EL (cell line): ENCODE results near the gene SAXO1.
"Not testable (repeated sequence)": the region's sequence is repeated elsewhere in the genome, so short reads cannot be mapped to it uniquely, and the experiment has no call there.

ENCODE experiments used
- DNase-seq: peaks from one replicate; pipeline ENCODE4 v3.0.0-alpha.2; 2016

The SAXO1 gene

DNA sequence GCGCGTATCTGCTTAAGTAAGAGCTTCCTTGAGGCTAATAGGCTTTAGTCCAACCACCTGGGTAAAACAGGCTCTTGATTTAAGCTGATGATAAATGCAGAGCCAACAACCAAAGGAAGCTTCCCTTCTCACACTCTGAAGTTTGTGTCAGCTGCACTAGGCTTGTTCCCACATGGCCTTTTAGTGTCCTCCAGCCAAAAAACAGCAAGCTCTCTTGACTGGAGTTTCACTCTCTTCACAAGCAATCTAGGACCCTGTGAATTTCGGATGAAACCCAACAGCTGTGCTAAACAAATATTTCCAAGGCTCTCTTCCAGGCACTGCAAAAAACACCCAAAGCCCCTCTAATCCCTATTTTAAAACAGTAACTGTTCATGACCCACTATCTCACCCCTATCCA, 63.9 kb downstream of the SAXO1 start:
- no peak for DNase-seq

DNA sequence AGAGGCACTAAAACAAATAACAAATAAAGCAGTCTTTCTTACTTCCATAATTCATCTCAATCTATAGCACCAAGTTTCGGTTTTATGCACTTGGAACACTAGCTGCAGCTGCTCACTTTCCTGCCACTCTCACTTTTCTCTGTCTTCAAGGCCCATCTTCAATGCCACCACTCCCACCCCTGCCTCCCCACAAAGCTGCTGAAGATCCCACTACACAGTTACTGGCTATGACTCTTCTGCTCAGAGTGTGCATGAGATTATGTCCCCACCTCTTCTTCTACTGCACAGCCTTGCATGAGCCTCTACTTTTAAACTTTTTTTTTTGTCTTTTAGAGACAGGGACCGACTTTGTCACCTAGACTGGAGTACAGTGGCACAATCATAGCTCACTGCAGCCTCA, 77.4 kb downstream of the SAXO1 start:
- DNase-seq: no peak

DNA sequence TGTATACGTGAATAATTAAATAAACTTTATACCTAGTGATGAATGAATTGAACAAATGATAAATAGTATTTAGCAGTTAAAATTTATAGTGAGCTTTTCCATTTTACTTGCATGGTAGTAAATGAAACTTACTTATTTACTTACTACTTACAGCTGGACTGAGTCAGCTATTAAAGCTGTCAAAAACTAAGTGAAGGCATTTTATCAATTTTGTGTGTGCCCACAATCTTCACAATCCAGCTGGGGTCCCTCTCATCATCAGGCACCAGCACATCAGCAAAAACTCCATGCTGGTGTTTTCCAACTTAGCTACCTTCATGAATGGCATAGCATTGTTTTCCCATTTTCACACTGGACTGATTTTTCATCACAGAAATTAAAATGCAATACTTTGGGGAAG, 81.1 kb downstream of the SAXO1 start:
- DNase-seq: no peak

DNA sequence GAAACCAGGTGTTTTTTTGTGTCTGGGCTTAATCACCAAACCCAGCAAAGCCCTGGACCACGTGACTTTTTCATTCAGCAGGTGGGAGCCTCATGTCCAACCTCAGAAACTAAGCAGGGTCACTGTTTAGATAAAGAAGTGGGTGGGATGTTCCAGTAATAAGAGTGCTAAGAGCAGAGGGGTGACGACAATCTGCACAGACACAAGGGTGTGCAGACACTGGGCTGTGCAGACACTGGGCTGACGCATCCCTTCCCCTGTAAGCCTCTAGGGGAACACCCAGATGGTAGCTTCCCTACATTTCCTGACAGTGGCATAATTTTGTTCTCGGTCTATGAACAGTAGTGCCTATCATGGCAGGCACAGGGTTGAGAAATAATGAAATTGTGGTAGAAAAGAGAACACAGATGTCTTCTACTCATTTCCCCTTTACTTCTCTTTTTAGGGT, 85.1 kb downstream of the SAXO1 start:
- no peak for DNase-seq

DNA sequence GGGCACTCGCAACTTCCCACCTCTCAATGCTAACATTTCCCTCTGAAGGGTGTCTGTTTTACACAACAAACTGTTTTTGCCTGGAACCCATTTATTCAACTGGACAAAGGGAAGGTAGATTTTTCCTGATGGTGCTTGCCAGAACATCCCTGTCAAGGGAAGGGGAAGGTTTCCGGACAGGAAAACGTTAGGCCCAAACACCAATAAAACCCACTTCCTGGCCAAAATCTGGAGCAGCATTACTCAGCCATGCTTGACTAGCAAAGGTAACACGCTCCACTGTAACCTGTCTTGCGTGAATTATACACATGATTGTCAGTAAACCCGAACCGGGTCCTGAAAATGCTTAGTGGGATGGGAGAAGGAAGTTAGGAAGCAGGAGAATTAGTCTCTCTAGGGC, 90.2 kb downstream of the SAXO1 start:
- no peak for DNase-seq

DNA sequence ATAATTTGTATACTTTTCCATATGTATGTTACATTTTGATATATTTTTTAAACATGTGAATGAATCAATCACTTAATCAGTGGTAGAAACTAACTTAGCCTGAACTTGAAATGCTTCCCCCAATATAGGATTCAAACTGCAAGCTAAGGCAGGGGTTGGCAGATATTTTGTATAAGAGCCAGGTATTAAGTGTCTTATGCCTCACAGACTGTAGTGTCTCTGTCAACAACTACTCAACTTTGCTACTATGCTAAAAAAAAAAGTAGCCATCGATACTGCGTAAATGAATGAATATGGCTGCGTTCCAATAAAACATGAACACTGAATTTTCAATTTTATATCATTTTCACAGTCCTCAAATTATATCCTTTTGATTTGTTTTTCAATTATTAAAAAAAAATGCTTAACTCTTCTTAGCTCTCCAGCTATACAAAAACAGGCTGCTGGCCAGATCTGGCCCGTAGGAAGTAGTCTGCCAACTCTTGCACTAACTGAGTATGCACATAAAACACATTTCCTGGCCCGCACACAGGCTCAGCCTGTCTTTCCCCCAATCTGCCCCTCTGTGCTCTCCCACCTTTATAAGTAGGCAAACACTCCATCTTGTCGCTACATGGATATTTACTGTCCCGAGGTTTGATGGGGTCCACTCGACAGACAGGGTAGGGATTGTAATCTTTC, 91.8 kb downstream of the SAXO1 start:
- no peak for DNase-seq

DNA sequence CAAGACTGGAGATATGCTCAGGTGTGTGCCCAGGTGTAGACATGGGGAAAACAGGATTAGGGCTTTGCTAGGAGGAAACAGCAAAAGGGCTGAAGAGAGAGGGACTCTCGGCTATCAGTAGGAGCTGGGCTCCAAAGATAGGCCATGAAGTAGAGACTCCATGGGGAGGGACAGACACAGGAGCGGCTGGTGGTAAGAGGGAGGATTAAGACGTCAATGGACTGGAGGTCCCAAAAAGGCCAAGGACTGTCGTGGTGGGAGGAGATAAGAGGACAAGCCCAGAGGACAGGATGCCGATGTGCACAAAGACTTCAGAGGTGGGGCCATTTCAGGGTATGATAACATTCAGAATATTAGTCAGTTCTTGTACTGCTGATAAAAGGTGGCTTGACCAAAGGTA, 93.1 kb downstream of the SAXO1 start:
- DNase-seq: no peak

DNA sequence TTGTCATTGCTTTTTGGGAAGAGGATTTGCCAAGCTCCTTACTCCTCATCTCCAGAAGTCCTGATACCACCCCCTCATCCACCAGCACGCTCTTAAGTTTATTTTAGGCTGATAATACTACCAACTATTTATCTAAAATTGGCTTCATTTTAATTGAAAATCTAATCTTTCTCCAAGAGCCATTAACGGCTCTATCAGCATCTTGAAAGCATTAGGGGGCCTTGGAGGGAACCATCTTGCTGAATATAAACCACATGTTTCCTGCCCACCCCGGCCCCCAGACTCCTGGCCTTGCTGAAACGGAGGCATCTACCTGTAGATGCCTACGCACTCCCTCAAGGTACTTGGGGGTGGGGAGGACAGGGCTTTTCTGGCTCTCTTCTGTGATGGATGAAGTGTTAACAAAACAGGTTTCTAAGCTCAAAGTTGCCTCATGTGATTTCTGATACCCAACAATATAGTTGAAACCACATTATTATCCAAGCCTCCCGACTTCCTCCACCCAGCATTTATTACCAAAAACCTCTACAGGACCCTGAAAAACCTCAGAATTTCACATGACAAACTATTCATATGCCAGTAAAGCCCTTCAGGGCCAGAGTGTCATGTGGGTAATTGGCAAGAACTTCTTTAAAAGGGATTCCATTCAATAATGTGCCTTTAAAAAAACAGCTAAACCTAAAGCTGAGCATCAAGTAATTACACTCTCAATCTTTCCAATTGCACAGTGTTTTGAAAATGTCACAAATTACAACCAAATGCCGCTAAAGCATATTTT, 96.7 kb downstream of the SAXO1 start:
- no peak for DNase-seq

DNA sequence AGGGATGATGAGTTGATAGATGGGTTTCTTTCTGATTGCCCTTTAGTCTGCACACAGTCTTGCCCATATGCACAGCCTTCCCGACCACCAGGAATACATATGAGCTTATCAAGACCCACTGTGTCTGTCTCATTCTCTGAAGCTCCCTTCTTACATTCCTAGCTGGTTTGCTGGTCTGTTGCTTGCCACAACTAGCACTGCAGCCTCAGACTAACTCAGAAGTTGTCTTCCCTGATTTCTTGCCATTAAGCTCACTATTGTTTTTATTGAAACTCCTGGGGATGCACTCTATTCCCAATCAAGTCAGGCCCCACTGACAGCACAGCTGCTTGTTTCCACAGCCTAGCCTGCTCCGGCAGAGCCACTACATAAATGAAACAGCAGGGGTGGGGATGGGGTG, 97.5 kb downstream of the SAXO1 start:
- DNase-seq: no peak

DNA sequence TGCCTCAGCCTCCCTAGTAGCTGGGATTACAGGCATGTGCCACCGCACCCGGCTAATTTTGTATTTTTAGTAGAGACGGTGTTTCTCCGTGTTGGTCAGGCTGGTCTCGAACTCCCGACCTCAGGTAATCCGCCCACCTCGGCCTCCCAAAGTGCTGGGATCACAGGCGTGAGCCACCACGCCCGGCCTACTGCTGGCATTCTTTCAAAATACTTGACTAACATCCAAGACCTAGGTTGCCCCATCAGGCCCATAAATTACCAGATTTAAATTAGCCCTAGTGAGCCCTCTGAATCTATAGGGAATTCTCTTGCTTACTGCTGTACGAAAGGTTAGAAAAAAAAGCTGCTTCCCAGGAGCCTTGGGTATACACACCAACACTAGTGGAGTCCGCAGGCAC, 102.4 kb downstream of the SAXO1 start:
- DNase-seq: not testable (repeated sequence)

DNA sequence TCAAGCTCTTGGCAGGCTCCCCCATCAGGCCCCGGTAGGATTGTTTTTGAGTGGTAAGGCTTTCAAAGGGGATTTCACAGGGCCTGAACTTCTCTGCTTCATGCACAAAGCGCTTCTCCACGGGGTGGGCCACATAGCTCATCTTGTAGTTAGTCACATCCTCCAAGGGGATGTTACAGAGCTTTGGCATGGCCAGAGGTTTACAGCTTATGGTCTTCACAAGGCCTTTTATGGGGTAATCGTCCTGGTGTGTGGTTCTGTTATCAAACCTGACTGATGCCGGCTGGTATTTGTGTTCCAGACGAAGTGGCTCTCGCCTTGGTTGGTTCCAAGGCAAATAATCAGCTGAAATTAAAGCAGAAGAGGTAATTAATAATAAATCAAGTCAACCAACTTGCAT, 104.3 kb downstream of the SAXO1 start:
- DNase-seq: peak; percentile 22

DNA sequence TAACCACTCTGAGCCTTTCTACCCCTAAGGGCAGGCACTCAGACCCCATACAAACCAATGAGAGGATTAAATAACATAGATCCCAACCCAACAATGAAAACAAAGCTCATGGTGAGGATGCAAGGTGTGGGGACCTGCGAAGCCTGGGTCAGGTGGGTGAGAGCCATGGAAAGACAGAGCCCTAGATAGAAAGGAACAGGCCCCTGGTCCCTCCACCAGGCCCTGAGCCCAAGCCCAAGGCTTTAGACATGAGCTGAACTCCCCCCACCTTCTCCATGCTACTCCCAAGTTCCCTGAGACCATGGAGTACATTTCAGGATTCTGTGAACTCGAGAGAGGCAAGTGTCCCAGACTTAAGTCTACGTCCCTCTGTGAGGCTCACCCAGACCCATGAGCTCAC, 106.5 kb downstream of the SAXO1 start:
- no peak for DNase-seq

DNA sequence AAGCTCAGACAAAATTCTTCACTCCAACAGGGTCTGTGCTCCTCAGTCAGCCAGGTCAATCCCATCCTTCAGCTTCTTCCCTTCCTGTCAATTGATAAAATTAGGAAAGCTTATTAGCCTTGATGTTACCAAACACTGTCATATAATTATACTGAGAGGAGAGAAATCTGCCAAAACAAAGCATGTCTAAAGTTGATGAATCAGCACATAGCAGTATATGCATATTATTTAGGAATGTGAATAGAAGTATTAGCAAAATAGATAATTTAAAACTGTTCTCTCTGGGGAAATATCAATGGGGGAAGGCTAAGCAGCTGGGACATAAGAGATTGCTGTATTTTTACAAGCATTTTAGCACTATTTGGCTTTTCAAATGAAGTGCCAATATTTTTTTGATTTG, 107.1 kb downstream of the SAXO1 start:
- DNase-seq: no peak

DNA sequence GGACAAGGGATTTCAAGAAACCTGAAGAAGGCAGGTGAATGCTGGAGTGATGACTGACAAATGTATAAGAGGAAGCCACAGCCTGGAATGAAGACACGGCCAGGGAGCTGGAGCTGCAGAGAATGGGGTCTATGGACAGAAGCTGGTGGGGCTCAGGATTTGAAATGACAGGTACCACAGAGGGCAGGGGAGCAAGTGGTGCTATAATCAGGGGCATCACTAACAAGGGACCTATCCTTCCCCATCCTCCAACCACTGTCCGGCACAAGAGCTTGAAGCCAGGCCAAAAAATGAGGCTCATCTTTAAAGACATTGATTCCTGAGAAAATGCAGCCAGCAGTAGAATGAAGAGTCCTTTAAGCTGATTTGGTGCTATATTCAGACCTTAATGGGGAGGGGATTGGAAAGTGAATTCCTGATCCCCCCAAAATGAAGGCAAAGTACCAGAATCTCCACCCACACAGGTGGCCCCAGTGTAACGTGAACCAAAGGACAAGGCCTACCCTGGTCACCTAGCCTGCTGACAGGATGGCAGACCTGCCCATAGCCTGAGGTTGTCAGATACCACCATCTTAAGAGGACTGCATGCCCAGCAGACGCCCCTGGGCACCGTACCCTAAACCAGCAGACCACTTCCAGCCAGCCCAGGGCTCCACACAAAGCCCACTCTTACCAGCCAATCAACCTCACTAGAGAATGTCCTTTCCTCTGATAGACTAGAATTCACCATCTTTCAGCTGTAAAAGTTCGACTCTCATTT, 109.2 kb downstream of the SAXO1 start:
- no peak for DNase-seq

DNA sequence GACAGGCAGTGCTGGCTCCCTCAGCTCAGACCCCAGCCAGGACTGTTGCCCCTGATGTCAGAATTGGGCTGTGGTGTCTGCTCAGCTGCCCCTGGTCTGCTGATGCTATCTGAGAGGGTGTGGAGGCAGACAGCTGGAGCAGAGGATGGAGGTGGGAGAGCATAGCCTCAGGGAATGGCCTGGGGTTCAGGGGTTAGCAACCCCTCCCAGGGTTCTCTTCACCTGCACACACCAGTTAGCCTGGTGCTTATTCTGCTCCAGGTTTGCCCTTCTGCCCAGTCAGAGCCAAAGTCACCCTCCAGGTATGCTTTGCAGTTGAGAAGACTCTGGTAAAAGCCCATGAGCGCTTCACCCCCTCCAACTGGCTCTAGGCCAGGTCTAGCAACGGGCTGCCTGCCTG, 109.8 kb downstream of the SAXO1 start:
- no peak for DNase-seq

DNA sequence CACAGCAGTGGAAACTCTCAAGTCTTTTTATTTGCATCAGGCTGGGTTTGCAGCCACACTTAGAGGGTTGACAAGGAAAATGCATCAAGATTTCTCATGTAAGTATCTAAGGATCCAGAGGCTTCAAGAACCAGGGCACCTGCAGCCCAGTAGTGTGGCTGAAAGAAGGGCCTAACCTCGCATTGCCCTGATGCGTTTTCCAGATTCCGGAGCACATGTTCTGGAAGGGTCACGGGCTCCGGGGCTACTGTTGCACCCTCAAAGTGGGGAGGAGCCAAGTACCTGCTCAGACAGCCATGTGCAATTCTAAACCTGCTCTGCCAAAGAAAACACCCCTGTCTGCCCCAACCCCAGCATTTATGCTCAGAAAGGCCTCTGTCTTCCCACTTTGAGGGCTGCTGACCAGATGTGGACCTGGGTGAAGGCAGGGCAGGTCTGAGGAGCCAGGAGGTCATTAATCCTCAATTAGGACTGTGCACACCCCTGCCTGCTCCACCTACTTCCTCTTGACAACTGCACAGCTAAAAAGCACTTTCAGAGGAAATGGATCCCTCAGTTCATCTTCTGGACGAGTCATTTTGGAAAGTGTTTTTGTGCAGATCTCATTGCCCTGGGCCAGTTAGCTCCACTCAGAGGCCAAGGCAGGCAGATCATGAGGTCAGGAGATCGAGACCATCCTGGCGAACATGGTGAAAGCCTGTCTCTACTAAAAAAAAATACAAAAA, 110.7 kb downstream of the SAXO1 start:
- DNase-seq: no peak

DNA sequence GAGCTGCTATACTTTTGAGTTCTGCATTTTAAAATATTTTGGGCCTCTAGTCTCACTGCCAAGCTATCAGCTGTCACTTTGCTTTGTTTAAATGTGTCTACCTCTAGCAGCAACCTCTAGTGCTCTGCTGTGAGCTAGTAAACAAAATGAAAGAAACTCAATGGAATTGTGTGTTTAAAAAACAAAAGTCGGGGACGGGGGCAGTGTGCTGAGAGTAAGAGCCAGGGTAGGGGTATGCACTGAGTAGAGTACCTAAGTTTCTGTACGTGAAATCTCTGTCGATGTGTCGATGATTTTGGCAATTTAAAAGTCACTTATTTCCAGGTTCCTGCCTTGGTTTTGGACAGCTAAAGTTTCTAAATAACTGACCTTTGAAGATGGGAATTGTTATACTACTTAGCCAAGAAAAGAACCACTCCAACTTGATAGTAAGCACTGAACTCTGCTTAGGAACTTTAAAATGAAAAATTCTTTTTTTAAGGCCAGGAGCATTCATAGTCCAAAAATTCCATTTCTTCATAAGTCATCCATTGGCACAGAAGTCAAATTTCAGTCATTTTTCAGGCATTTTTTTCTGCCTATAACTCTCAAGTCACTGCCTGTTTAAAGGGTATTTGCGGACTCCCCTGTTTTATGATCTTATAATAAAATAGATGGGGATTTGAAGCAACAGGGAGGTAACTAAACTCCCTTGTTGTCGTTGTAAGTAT, 111.5 kb downstream of the SAXO1 start:
- DNase-seq: no peak

DNA sequence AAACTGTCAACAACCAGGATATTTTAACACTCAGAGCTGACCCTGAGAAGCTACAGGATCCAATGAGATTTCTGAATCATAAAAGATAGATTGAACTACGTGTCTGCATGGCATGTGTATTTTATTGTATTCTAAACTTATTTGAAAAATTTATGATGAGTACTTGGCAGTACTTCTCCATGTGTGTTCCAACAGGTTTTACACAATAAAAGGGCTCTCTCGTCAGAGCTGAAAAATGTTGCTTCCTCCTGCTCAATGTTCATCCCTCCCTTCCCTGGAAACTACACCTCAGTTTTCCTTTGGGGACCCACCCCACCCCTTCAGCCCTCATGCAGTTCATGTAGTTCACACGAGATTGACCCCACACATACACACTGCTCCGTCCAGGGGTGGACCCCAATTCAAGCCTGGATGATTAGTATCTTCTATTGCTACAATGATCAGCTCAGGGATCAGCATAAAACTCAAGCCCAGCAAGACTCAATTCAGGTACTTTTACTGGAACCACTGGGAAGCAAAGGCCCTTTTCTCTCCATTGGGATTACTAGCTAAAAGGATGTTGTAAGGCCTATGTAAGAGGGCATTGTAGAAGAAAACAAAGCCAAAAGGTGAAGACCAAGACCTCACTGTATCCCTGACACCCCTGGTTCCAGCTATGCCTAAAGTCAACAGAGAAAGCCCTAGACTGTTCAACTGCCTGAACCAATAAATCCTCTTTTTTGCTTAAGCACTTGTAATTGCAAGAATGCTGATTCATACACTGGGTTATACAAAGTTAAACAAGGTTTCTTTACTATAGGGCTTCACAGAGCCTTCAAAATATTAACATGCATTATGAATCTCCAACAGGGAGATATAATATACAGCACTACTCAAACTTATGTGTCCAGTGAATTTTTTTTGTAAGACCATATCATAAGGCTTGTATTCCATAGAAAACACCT, 112.6 kb downstream of the SAXO1 start:
- no peak for DNase-seq

DNA sequence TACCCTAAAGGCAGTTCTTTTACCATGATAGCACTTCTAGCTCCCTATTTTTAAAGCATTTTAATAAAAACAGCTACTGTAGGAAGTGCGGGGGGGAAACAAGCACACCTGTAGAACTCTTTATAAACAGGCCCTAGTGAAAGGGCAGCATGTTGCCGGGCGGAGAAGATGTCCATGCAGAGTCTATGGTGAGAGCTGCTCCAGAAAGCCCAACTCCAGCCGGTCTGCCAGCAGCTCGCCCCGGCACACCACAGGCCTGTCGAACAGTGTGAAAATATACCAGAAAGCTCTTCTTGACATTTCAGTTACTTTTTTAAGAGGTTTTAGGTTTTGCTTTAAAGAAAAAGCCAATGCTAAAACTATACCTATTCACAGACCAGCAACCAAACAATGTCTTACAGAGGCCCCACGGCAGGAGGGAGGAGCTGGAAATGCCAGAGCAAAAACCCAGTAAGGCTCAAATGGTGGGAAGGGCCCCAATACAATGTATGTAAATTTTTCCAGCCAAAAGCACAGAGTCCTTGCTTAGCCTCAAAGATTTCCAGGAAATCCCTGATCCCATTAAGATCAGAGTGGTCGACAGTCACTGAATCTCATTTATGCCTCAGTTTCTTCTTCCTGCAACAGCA, 121.2 kb downstream of the SAXO1 start:
- no peak for DNase-seq

DNA sequence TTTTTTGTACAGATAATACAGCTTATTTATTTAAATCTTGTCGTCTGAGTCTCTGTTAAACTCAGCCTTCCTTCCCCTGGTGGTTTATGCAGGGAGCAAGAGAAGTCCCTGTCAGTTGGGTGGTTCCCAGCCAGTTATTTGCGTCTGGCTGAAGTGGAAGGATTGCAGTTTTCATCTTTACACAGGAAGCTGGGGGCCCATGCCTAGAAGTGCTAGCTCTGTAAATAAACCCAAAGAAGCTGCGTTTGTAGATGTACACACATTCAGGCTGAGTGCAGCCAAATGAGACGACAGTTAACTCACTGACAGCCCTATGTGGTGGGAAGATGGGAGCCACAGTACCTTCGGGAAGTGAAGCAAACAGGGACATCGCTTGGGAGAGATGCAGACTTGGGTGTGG, 122.1 kb downstream of the SAXO1 start:
- no peak for DNase-seq

DNA sequence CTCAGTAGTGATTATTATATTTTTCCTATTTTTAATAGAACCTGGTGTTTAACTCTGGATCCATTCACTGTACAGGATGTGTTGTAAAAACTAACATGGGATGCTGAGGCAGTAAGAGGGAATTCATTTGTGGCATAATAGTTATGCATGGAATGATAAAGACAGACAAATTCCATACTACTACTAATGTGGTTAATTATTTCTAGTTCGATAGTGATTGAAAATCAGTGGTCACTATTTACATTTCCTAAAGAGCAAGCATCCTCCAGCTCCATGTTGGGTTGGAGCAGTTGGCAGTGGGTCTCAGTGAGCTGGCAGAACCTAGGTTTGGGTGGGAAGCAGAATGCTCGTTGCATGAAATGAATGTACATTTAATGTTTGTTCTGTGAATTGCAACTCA, 122.6 kb downstream of the SAXO1 start:
- DNase-seq: peak; percentile 34
